HG02852 (cell line): Measurements from ENCODE around the gene HPCAL1.
"Not testable (repeated sequence)": the region's sequence is repeated elsewhere in the genome, so short reads cannot be mapped to it uniquely, and the experiment has no call there.

ENCODE experiments used
- ATAC-seq: cut with Tn5 transposase; IDR thresholded peaks from one replicate; pipeline ENCODE4 v1.9.1; 2021; ENCODE audit warnings: mild to moderate bottlenecking, moderate library complexity; ENCODE audit not compliant: unreplicated experiment

HPCAL1 gene

DNA sequence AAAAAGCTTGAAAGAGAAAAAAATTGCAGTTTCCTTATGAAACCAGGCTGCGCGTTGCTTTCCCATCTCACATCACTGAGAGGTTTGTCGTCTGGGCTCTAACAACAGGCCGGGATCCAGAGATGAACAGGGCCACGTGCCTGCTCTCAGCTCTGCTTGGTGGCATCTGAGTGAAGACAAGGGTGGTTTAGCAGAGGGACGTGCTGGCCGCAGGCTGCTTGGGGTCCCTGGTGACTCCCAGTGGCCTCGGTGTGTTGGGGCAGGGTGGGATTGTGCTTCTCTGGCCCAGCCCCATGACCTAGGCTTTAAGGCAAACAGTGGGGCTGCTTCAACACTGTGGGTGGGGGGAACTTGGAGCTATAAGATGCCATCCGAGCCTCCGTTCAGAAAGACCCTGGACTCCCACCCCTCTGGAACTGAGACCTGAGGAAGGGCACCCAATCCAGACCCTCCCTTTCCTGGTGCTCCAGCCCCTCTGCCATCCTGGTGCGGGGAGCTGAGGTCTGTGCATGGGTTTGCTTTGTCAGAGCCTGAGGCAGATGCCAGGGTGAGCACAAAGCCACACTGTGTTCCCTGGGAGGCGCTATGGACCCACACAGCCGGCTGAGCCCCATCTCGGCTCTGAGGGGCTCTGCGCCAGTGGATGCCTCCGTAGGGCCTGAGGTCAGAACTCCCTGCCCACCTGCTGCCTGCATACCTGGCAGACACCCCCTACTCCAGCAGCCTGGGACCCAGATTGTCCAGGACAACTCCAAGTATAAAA, 18.4 kb upstream of the HPCAL1 start:
- ATAC-seq: no peak

DNA sequence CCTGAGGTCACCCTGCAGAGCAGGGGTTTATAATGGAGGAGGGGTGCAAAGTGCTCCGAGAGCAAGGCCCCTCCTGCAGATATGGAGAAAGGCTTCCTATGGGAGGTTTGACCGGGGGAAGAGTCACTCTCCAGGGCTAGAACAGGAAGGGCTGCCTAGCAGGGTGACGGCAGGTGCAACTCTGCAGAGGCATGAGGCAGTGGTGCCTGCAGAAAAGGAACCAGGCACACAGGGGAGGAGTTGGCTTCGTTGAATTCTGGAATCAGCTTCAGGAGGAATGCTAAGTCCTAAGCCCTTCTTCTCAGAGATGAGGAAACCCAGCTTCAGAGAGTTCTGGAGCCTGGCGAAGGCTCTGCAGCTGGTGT, 17.5 kb upstream of the HPCAL1 start:
- ATAC-seq: no peak

DNA sequence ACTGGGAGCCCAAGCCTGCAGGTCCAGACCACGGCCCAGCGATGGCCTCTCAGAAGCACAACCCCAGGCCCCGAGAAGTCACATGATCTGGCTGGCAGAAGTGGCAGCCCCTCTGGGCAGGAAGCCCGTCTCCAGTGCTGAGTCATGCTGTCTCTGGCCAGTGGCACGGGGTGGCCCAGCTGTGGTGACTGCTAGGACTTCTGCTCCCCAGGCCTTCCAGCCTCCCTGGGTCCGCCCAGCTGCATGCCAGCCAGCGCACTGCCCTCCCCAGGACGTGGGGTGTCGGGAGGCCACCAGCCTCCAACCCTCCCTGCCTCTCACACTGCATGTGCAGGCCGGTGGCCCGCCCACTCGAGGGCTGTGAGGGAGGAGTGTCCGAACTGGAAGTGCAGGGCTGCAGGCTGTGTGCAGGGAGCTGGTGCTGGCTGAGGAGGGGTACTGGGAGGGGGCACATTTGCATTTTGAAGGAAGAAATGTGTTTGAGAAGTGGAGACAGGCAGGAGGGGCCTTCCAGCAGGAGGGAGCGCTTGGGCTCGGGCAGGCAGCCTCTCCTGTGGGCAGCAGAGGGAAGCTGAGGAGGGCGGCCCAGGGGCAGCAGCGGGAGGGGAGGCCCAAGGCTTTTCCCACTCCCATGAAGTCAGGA, 17.0 kb upstream of the HPCAL1 start:
- no peak for ATAC-seq

DNA sequence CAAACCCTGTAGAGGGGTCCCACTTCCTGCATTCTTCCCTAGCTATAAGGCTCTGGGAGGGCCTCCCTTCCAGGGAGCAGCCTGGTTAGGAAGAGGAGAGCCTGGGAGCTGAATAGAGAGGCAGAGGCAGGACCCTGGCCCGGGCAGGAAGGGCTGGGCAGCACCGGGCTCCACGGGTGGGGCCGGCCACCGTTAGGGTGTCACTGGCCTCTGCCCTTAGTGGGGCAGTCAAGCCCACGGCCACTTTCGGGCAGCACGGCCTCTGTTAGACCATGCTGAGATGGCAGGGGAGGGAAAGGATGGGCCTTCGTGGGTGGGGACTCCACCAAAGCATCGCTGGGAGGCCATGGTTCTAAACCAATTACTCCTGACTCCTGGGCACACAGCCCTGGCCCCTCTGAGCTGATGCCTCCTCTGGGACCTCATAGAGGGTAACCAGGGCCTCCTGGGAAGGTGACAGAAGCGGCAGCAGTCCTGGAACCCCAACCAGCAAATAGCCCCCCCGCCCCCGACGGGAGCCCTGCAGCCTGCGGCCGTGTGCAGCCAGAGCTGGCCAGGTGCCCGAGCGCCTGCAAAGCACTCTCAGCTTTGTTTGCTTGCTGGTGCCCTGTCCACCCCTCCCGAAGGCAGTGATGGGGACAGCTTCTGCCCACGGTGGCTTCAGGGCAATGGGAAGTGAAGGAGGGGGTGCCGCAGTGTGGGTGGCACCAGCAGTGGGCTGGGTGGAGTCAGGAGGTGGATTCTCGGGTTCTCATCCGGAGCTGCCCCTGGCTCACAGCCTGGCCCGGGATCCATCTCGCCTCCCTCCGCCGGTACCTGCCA, 16.3 kb upstream of the HPCAL1 start:
- no peak for ATAC-seq

DNA sequence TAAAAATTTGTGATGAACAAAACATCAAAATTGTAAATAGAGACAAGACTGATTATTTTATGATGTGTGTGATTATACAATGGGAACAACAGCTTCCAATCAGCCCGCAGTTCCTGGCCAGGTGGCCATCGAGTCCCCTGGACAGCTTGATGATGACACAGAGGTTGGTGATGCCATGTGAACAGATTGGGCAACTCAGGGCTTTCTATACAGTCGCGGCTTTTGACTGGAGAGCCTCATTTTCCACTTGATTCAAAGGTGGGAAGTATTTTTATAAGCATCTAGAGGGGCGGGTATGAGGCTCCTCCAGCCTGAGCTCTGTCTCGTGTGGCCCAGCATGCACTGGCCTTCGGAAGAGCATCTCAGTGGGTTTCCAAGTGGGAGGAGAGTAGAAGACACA, 14.9 kb upstream of the HPCAL1 start:
- no peak for ATAC-seq

DNA sequence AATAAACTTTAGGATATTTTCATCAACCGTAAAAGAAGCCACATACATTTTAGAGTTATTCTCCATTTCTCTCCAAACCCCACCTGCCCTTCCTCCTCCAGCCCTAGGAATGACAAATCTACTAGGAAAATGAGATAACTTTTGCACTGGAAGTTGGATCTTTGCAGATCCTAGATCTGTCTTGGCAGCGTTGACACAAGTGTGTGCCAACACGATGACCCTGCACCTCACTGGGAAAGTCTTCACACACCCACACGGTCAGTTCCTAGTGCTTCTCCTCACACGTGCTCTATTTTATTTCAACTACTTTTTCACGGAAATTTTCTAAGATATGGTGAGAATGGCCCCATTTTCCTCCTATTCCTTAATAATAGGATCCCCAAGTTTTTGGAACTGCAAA, 14.1 kb upstream of the HPCAL1 start:
- ATAC-seq: no peak

DNA sequence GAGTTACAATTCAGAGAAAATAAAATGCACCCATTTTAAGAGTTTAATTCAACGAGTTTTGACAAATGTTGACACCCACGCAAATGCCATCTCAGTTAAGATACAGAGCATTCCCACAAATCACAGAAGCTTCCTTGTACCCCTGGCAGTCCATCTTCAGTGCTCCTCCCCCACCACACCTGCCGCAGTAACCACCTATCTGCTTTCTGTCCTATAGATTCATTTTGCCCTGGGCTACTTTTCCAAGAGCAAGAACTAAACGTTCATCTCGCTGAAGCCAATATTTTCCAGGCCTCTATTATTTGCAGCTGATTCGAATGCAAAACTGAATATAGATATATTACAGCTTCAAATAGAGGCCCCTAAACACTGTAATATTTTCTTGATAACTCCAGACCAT, 13.4 kb upstream of the HPCAL1 start:
- no peak for ATAC-seq

DNA sequence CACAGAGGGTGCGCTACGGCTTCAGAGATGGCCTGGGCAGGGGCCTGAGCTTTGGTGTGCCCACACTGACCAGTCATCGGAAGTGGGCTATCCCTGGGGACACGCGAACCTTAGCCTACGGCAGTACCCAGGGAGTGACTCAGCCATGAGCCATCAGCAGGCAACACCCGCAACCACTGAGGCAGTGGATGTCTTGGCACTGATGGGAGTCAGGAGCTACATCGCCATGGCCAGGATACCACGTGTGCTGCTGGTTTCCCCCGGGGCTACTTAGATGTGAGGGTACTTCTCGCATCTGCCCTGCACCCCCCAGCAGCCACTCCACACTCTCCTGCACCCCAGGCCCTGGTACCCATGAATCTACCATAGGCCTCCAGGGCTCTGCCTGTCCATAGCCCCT, 12.8 kb upstream of the HPCAL1 start:
- ATAC-seq: no peak

DNA sequence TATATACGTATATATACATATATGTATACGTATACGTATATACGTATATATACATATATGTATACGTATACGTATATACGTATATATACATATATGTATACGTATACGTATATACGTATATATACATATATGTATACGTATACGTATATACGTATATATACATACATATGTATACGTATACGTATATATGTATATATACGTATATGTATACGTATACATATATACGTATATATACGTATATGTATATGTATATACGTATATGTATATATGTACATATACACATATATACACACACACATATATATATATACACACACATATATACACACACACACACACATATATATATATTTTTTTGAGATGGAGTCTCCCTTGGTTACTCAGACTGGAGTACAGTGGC, 11.3 kb upstream of the HPCAL1 start:
- not testable (repeated sequence) for ATAC-seq

DNA sequence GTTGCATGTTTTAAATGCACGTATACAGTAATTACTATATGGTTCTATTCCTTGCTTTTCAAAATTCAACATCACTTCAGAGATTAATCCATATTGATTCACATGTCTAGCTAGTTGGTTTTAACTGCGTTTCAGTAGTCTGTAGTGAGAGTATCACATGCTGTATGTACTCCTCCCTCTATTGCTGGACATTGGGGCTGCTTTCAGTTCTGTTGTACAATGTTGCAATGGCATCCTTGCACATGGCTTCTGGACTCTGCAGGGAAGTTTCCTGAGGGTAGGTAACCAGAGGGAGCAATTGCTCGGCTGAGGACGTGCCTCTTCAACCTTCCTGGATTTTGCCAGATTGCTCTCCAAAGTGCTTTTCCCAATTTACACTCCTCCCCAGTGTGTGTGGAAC, 10.7 kb upstream of the HPCAL1 start:
- no peak for ATAC-seq

DNA sequence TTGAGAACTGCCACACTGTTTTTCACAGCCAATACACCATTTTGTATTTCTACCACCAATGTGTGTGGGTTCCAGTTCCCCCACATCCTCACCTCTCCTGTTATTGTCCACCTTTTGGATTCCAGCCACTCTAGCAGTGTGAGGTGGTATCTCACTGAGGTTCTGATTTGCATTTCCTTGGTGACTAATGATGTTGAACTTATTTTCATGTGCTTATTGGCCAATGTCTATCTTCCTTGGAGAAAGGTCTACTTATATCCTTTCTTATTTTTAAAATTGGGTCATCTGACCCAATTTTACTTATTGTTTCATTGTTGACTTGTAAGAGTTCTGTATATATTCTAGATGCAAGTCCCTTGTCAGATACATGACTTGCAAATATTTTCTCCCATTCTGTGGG, 9.1 kb upstream of the HPCAL1 start:
- ATAC-seq: no peak

DNA sequence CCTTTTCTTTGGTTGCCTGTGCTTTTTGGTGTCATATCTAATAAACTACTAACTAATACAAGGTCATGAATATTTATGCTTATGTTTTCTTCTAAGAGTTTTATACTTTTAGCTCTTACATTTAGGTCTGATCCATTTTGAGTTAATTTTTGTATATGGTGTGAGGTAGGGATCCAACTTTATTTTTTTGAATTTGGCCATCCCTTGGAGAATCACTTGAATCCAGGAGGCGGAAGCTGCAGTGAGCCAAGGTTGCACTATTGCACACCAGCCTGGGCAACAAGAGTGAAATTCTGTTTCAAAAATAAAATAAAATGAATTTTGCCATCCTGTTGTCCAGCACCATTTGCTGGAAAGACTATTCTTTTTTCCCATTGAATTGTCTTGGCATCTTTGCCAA, 8.6 kb upstream of the HPCAL1 start:
- no peak for ATAC-seq

DNA sequence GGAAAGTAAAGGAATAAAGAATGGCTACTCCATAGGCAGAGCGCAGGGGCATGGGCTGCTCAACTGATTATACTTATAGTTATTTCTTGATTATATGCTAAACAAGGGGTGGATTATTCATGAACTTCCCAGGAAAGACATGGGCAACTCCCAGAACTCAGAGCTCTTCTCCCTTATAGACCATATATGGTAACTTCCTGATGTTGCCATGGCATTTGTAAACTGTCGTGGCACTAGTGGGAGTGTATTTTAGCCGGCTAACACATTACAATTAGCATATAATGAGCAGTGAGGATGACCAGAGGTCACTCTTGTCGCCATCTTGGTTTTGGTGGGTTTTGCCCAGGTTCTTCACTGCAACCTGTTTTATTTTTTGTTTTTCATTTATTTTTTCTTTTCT, 7.1 kb upstream of the HPCAL1 start:
- ATAC-seq: not testable (repeated sequence)

DNA sequence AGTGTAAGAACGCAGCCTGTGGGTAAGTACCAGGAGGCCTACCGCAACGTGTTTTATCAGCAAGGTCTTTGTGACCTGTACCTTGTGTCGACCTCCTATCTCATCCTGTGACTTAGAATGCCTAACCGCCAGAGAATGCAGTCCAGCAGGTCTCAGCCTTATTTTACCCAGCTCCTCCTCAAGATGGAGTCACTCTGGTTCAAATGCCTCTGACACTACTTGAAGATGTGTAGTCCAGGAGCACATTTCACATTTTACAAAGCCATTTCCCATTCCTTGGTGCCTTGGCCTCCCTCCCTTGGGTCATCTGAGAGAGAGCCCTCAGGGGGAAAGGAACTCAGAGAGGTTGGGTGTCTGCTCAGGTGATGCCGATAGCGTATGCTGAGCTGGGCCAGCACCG, 6.6 kb upstream of the HPCAL1 start:
- ATAC-seq: no peak

DNA sequence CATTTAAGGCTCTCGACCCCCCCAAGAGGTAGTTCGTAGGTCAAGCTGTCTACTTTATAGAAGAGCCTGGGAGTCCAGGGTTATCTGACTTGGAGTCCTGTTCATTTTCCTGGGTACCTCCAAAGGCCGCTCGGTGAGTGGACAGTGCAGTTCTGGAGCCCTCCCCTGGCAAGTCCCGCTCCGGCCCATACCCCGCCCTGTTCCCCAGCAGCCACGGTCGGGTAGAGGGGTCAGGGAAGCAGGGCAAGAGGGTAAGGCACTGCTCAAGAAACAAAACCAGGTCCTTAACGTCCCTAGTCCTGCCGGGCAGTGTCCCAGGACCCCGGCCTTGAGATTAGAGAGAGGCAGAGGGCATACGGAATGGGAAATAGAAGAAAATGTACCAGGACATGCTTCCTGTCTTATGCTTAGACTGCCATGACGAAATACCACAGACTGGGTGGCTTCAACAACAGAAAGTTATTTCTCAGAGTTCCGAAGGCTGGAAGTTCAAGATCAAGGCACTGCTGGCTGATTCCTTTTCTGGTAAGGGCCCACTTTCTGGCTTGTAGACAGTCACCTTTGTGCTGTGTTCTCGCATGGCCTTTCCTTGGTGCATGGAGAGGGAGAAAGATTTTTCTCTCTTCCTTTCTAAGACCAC, 5.4 kb upstream of the HPCAL1 start:
- ATAC-seq: no peak

DNA sequence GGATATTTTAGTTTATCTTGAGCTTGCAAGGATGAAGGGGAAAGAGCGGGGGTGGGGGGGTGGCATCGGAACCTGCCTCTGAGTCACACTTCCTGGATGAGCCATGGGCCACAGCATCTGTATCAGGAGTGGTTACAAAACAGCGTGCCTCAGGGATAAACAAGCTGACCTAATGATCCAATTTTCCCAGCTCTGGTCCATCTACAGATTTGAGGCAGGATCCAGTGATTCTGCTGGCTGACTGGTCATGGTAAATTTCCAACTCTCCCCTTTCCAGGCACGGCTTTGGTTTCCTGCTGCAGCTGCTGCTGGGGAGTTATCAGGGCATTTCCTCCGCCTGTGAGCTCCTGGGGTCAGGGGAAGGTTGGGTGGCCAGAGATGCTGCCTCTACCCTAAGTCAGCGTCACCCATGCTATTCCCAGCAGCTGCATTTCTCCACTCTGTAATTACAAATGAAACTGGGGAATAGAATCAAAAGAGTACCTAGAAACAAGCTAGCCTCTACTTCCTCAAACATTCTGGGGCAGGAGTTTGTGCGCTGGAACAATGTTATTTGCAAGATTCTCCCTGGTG, 4.7 kb upstream of the HPCAL1 start:
- ATAC-seq: no peak

DNA sequence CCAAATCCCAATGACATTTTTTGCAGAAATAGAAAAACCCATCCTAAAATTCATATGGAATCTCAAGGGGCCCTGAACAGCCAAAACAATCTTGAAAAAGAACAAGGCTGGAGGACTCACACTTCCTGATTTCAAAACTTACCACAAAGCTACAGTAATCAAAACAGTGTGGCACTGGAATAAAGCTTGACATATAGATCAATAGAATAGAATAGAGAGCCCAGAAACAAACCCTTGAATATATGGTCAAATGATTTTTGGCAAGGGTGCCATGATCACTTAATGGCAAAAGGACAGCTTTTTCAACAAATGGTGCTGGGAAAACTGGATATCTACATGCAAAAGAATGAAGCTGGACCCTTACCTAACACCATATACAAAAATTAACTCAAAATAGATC, 3.9 kb upstream of the HPCAL1 start:
- not testable (repeated sequence) for ATAC-seq

DNA sequence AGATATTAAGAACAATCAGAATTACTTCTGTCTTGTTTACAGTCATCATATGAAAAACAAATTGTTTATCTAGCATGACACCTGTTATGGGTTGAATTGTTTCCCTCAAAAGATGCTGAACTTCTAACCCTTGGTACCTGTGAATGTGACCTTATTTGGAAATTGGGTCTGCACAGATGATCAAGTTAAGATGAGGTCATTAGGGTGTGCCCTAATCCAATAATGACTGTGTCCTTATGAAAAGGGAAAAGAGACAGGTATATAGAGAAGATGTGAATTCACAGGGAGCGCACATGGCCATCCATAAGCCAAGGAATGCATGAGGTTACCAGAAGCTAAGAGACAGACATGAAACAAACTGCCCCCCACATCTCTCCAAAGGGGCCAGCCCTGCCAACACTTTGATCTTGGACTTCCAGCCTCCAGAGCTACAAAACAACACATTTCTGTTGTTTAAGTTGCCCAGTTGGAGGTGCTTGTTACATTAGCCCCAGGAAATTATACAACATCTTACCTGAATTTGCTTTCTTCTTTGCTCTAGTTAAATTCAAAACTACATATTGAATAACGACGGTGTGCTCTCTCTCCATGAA, 2.3 kb upstream of the HPCAL1 start:
- no peak for ATAC-seq

DNA sequence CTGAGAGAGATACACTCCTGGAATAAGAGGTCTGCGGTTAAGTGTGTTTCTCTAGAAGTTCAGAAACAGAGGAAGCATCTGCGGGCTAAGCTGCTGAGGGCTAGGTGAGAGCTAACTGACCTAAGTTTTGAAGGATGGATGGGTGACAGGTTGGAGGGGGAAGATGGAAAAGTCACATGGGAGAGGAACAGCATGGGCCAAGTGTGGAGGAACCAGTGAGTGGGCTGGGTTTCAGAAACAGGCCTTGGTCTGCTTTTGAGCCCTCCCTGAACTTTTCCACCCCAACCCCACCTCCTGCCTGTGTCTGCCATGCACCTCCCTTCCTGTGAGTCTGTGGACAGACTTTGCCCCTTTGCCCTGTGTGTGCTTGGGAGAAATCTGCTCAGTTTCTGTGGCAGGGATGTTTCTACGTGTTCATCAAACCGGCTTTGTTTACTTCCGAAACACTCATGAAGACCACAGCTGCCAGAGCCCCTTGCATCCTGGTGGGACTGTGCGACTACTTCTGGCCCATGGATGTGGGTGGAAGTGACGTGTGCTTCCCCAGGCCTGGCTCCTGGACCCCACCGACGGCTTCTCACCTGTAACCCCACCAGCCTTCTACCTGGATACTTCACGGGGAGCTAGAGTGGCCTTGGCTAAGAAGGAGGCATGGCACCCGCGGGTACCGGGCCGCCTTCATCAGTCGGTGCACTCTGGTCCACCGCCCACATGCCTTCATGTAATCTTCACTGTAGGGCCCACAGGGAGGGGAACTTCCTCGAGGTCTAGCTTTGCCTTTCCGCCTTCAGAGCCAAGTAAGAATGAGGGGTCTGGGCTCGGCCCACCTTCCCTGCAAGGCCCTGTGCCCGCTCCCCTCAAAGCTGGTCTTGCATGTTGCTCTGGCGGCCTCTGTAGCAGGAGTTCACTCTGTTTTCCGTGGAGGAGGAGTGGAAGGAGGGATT, 1.4 kb upstream of the HPCAL1 start:
- ATAC-seq: no peak
